IPS DF 4.7 (cell line): Measurements from ENCODE around the gene PARVB.
"Not testable (repeated sequence)": the region's sequence is repeated elsewhere in the genome, so short reads cannot be mapped to it uniquely, and the experiment has no call there.

Experiments used
- DNase-seq: peaks from one replicate; pipeline ENCODE4 v3.0.0-alpha.2; 2013; ENCODE audit warnings: low spot score; ENCODE audit errors: extremely low read depth

The PARVB gene

GRCh38 chr22:44108806-44109385 is 84.8 kb downstream of the PARVB start:
- no peak for DNase-seq

DNA sequence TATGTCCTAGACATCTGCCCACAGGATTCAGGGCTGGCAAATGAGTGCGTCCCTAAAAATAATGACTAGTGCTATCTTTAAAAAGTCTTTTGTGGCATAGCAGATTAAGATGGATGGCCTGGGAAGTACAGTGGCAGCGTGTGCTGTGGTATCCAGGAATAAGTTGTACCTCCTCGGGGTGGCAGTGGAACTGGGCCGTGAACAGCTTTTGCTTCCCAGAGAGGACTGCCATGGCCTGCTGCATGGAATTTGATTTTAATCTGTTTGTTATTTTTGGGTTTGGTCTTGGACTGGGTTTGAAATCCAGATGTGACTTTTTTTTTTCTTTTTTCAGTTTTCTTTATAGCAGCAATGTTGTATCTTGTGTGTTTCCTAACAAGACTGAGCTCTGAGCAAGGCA is 85.3 kb downstream of the PARVB start:
- no peak for DNase-seq

- DNase-seq = not testable (repeated sequence)
Measured at GRCh38 chr22:44110656-44111055, 86.6 kb downstream of the PARVB start.

DNA sequence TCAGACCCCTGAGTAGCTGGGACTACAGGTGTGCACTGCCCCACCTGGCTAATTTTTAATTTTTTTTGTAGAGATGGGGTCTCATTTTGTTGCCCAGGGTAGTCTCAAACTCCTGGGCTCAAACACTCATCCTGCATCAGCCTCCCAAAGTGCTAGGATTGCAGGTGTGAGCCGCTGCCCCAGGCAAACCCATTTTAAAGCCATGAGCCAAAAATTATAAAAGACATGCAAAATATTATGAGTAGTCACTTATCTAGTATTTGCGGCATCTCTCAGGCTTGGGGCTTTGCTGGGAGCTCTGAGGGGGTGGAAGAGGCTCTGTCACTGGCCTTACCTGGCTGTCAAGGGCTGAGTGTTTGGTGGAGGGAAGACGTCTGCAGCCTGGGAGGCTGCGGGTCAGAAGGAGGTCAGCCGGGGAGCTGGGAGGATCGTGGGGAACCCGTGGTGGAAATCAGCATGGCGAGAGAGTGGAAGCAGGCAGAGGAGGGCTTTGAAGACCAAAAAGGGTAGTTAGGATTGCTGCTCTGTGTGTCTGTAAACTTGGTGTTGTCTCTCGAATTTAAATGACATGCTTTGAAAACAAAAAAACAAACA is 87.6 kb downstream of the PARVB start:
- no peak for DNase-seq

GRCh38 chr22:44112191-44112590 is 88.1 kb downstream of the PARVB start:
- DNase-seq = no peak

DNA sequence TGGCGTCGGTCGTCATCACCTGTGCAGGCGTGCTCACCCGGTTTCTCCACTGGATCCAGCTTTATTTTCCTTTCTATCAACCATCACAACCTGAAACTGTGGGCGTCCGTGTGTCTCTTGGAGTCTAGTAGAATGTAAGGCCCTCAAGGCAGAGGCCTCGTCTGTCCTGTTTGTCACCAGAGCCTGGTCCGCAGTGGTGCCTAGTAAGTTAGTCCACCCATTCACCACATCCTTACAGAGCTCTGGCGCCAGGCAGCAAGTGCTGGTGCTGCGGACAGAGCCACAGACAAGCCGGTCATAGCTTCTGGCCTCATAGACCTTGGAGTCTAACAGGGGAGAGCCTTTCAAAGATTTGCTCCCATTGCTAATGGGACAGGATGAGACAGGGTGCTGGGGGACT is 92.2 kb downstream of the PARVB start:
- no peak for DNase-seq

GRCh38 chr22:44116755-44117684 is 92.9 kb downstream of the PARVB start:
- no peak for DNase-seq

DNA sequence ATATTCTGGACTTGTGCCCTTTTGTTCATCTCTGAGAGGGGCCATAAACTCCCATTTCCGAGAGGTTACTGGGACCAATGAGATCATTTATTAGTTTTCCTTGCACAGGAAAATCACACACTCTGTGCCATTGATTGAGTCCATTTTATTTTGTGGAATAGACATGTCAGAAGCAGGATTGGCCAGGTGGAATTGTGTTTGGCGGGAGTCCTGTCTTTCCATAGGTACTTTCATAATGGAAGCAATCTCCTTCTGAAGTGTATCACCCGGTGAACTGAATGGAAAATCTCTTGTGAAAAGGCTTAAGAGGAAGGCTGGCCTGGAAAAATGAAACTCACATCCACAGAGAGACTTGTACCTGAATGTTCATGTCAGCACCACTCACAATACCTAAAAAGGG is 93.6 kb downstream of the PARVB start:
- DNase-seq = no peak

- DNase-seq = no peak
Measured at GRCh38 chr22:44118645-44119315, 94.7 kb downstream of the PARVB start.

- no peak for DNase-seq
Measured at GRCh38 chr22:44119669-44120313, 95.7 kb downstream of the PARVB start.

DNA sequence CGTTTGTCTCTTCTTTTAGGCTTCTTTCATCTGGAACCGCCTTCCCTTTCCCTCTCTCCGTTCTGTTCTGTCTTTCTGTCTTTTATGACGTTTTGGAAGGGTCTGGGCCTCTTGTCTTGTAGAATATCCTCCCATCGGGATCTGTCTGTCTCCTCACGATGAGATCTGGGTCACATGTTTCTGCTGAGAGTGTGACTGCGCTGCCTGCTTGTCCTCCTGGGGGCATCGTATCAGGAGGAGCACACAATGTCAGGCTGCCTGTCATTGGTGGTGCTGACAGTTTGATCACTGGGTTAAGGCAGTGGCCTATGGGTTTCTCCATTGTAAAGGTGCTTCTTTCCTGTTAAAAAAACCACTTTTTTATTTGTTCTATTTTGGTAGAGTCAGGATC is 96.2 kb downstream of the PARVB start:
- no peak for DNase-seq

DNA sequence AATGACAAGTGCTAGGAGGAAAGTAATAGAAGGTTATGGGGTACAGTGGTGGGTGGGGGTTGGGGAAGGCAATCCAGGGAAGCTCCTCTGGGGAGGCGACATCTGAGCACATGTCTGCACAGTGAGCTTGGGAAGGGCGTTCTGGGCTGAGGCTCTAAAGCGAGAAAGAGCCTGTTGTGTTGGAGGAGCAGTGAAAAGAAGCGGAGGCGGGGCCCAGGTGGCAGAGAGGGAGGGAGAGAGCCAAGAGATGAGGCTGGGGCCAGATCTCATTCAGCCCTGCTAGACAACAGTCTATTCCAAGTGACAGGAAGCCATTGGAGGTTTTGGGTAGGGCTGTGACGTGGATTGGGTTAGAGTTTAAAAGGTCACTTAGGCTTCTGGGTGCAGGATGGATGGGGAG is 101.3 kb downstream of the PARVB start:
- no peak for DNase-seq

GRCh38 chr22:44126807-44127206 is 102.7 kb downstream of the PARVB start:
- DNase-seq = no peak

DNA sequence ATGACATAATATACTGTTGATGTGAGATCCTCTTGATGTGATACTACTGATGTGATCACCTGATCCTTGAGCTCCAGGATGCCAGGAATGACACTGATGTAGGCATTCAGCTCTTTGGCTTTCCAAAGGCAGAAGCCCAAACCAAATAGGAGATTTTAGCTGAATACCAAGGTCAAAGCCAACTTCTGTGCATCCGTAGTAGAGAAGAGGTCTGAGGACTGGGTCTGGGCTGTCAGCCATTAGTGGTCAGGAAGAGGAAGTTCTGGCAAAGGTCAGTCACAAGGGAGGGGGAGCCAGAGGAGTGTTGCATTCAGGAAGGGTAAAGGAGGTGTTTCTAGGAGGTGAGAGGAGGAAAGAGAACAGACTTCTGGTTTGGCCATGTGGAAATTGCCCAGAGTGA is 103.3 kb downstream of the PARVB start:
- DNase-seq = no peak

GRCh38 chr22:44128958-44129618 is 105.0 kb downstream of the PARVB start:
- no peak for DNase-seq

GRCh38 chr22:44129619-44129976 is 105.5 kb downstream of the PARVB start:
- no peak for DNase-seq

- no peak for DNase-seq
Measured at GRCh38 chr22:44130076-44130711, 106.1 kb downstream of the PARVB start.

DNA sequence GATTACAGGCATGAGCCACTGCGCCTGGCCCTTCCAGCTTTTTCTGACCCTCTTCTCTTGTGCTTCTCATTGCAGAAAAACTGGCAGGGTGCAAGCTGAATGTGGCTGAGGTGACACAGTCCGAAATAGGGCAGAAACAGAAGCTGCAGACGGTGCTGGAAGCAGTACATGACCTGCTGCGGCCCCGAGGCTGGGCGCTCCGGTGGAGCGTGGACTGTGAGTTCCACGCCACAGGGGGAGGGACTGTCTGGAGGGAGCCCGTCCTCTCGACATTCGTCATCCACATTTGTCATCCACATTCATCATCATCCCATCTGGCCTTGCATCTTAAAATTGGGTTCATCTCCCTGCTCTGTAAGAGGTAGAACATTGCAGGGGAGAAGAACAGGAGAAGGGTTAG is 107.3 kb downstream of the PARVB start:
- DNase-seq = no peak

- no peak for DNase-seq
Measured at GRCh38 chr22:44131989-44132685, 108.0 kb downstream of the PARVB start.

- DNase-seq = no peak
Measured at GRCh38 chr22:44132724-44133123, 108.6 kb downstream of the PARVB start.
